ENCODE results near the gene TSHZ2. TPM values are rescaled to one million over a fixed set of nuclear protein-coding genes. Genes with fewer than 3 reads are reported as not detected.

The TSHZ2 gene
- total and polyA plus RNA-seq, 5 donors from 2014 or later: 1.00 to 41.7 (median 2.1) TPM

- no peak overlapping the region for H3K4me3 Mint-ChIP-seq
- no peaks in the 10 kb centered on the region for H3K27me3 Mint-ChIP-seq
- no peak for DNase-seq
- Histone ChIP-seq H3K36me3 (ENCODE audit: control insufficient read depth, insufficient read depth, low read length) (no peaks in the 10 kb centered on the region), H3K4me3 (ENCODE audit: low read depth, low read length) (no peak overlapping the region), H3K9me3 (ENCODE audit: control insufficient read depth in 2 of 2, low read length in 2 of 2) (no peaks in the 10 kb centered on the region), H3K4me1 (ENCODE audit: control insufficient read depth, insufficient read depth, low read length, poor library complexity, severe bottlenecking) (no peaks in the 10 kb centered on the region), H3K27me3 (ENCODE audit: control insufficient read depth, insufficient read depth, low read length) (no peaks in the 10 kb centered on the region), H3K27ac (ENCODE audit: insufficient read depth, low read length, poor library complexity, severe bottlenecking) (no peak overlapping the region)
- H3K36me3 Mint-ChIP-seq: no peaks in the 10 kb centered on the region
- peaks cover 0 to 2% (median 0%) of the 10 kb centered on the region in 4 donors for H3K4me1 Mint-ChIP-seq
- peaks cover 0 to 1% (median 0%) of the 10 kb centered on the region in 7 donors for H3K9me3 Mint-ChIP-seq
- no peak overlapping the region for H3K27ac Mint-ChIP-seq
- ATAC-seq (ENCODE audit: low read depth in 2 of 2): no peak
Observed at GRCh38 chr20:53264604-53265003, 292.4 kb downstream of the TSHZ2 start.

DNA sequence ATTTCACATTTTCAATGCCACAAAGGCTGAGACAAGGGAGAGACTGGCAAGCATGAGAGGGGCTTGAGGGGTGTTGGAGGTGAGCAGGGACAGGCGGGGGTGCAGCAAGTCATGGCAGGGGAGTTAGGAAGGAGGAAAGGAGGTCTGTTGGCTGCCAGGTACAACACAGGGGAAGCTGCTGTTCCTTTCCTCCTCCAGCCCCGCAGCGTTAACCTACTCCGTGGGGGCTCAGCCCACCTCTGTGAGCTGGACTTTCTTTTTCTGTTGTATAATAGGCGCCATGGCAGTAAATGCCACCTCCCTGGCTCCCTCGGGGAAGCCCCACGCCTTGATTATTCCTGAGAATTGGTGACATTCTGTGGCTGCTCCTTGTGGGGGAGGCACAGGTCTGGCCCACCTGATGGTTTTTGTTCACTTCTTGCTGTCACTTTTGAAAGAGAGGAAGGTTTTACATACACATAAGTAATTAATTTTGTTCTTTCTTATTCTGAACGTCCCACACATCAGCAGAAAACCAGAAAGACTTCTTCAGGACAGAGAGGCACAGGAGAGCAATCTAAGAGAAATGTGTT is 293.2 kb downstream of the TSHZ2 start:
- peaks cover 0 to 2% (median 0%) of the 10 kb centered on the region in 4 donors for H3K4me1 Mint-ChIP-seq
- H3K27me3 Mint-ChIP-seq: no peaks in the 10 kb centered on the region
- H3K4me3 ChIP-seq (ENCODE audit: low read depth, low read length): no peak overlapping the region
- H3K4me1 ChIP-seq (ENCODE audit: control insufficient read depth, insufficient read depth, low read length, poor library complexity, severe bottlenecking): no peaks in the 10 kb centered on the region
- H3K27me3 ChIP-seq (ENCODE audit: control insufficient read depth, insufficient read depth, low read length): no peaks in the 10 kb centered on the region
- H3K36me3 ChIP-seq (ENCODE audit: control insufficient read depth, insufficient read depth, low read length): no peaks in the 10 kb centered on the region
- H3K27ac Mint-ChIP-seq: no peak overlapping the region
- DNase-seq (no peak), ATAC-seq (ENCODE audit: low read depth in 2 of 2) (no peak)
- H3K9me3 ChIP-seq (ENCODE audit: control insufficient read depth in 2 of 2, low read length in 2 of 2): no peaks in the 10 kb centered on the region
- no peak overlapping the region for H3K27ac ChIP-seq (ENCODE audit: insufficient read depth, low read length, poor library complexity, severe bottlenecking)
- H3K9me3 Mint-ChIP-seq: peaks cover 0 to 1% (median 0%) of the 10 kb centered on the region in 7 donors
- H3K36me3 Mint-ChIP-seq: no peaks in the 10 kb centered on the region
- no peak overlapping the region for H3K4me3 Mint-ChIP-seq

GRCh38 chr20:53269380-53269779 is 297.2 kb downstream of the TSHZ2 start:
- H3K4me3 Mint-ChIP-seq: no peak overlapping the region
- Histone ChIP-seq H3K4me3 (ENCODE audit: low read depth, low read length) (no peak overlapping the region), H3K36me3 (ENCODE audit: control insufficient read depth, insufficient read depth, low read length) (no peaks in the 10 kb centered on the region), H3K9me3 (ENCODE audit: control insufficient read depth in 2 of 2, low read length in 2 of 2) (no peaks in the 10 kb centered on the region), H3K27me3 (ENCODE audit: control insufficient read depth, insufficient read depth, low read length) (no peaks in the 10 kb centered on the region), H3K4me1 (ENCODE audit: control insufficient read depth, insufficient read depth, low read length, poor library complexity, severe bottlenecking) (no peaks in the 10 kb centered on the region), H3K27ac (ENCODE audit: insufficient read depth, low read length, poor library complexity, severe bottlenecking) (no peak overlapping the region)
- peaks cover 0 to 1% (median 0%) of the 10 kb centered on the region in 7 donors for H3K9me3 Mint-ChIP-seq
- H3K27me3 Mint-ChIP-seq: no peaks in the 10 kb centered on the region
- H3K27ac Mint-ChIP-seq: no peak overlapping the region
- ATAC-seq (ENCODE audit: low read depth in 2 of 2) (no peak), DNase-seq (no peak)
- peaks cover 0 to 2% (median 0%) of the 10 kb centered on the region in 4 donors for H3K4me1 Mint-ChIP-seq
- no peaks in the 10 kb centered on the region for H3K36me3 Mint-ChIP-seq

DNA sequence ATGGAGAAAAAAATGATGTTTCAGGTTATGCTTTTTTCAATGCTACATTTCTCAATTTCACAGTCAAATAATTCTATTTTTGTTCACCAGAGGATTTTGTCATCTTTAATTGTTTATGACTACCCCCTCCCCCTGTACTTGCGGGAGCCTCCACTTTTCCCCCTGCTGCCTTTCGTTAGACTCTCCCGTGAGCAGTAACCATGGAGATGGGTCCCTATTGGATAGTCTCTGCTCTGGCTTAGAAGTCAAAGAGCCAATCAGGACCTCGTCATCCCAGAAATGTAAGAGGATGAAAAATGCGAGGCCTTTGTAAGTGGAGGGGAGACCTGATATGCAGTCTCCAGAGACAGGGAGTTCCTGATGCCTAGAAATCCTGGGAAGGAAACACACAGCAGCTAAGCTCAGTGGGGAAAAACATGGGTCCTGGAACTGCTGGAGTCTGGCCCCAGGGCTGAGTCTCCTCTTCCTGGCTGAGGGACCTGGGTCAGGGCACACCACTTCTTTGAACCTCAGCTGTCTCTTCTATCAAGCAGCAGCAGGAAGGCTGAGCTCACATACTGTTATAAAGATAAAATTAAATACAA is 298.7 kb downstream of the TSHZ2 start:
- peaks cover 3% of the 10 kb centered on the region for H3K36me3 Mint-ChIP-seq
- H3K27me3 ChIP-seq (ENCODE audit: control insufficient read depth, insufficient read depth, low read length): no peaks in the 10 kb centered on the region
- no peak overlapping the region for H3K4me3 Mint-ChIP-seq
- no peaks in the 10 kb centered on the region for H3K4me1 ChIP-seq (ENCODE audit: control insufficient read depth, insufficient read depth, low read length, poor library complexity, severe bottlenecking)
- no peak overlapping the region for H3K27ac Mint-ChIP-seq
- ATAC-seq (ENCODE audit: low read depth in 2 of 2) (no peak), DNase-seq (no peak)
- H3K4me1 Mint-ChIP-seq: no peaks in the 10 kb centered on the region
- H3K27me3 Mint-ChIP-seq: no peaks in the 10 kb centered on the region
- H3K36me3 ChIP-seq (ENCODE audit: control insufficient read depth, insufficient read depth, low read length): no peaks in the 10 kb centered on the region
- H3K4me3 ChIP-seq (ENCODE audit: low read depth, low read length): no peak overlapping the region
- H3K27ac ChIP-seq (ENCODE audit: insufficient read depth, low read length, poor library complexity, severe bottlenecking): no peak overlapping the region
- peaks cover 0 to 3% (median 0%) of the 10 kb centered on the region in 7 donors for H3K9me3 Mint-ChIP-seq
- no peaks in the 10 kb centered on the region for H3K9me3 ChIP-seq (ENCODE audit: control insufficient read depth in 2 of 2, low read length in 2 of 2)

GRCh38 chr20:53274365-53274764 is 302.2 kb downstream of the TSHZ2 start:
- H3K9me3 Mint-ChIP-seq: peaks cover 0 to 2% (median 0%) of the 10 kb centered on the region in 7 donors
- no peaks in the 10 kb centered on the region for H3K4me1 Mint-ChIP-seq
- ATAC-seq (ENCODE audit: low read depth in 2 of 2) (no peak), DNase-seq (no peak)
- H3K27ac ChIP-seq (ENCODE audit: insufficient read depth, low read length, poor library complexity, severe bottlenecking): no peak overlapping the region
- H3K27me3 ChIP-seq (ENCODE audit: control insufficient read depth, insufficient read depth, low read length): no peaks in the 10 kb centered on the region
- no peak overlapping the region for H3K4me3 Mint-ChIP-seq
- no peaks in the 10 kb centered on the region for H3K4me1 ChIP-seq (ENCODE audit: control insufficient read depth, insufficient read depth, low read length, poor library complexity, severe bottlenecking)
- H3K36me3 ChIP-seq (ENCODE audit: control insufficient read depth, insufficient read depth, low read length): no peaks in the 10 kb centered on the region
- H3K4me3 ChIP-seq (ENCODE audit: low read depth, low read length): no peak overlapping the region
- no peaks in the 10 kb centered on the region for H3K27me3 Mint-ChIP-seq
- H3K36me3 Mint-ChIP-seq: peaks cover 3% of the 10 kb centered on the region
- no peak overlapping the region for H3K27ac Mint-ChIP-seq
- H3K9me3 ChIP-seq (ENCODE audit: control insufficient read depth in 2 of 2, low read length in 2 of 2): no peaks in the 10 kb centered on the region

DNA sequence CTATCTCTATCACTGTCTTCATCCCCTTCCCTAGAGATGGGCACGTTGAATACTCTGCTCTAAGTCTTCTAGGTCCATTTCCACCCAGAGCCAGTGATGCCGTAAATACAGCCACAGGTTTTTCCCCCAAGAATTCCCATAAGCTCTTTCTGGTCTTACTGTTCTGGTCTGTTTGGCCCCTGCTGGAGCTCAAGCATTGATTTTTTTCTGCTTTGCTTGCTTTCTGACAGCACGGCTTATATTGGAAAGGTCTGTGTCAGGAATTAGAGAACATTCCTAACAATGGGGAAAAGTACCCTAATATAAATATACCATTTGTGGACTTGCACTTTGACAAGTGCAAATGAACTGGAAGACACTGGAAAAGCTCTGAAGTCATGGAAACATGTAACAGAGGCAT is 302.6 kb downstream of the TSHZ2 start:
- H3K4me3 ChIP-seq (ENCODE audit: low read depth, low read length): no peak overlapping the region
- ATAC-seq (ENCODE audit: low read depth in 2 of 2): no peak
- H3K9me3 ChIP-seq (ENCODE audit: control insufficient read depth in 2 of 2, low read length in 2 of 2): no peaks in the 10 kb centered on the region
- no peak overlapping the region for H3K4me3 Mint-ChIP-seq
- no peak overlapping the region for H3K27ac Mint-ChIP-seq
- H3K36me3 Mint-ChIP-seq: peaks cover 3% of the 10 kb centered on the region
- no peaks in the 10 kb centered on the region for H3K36me3 ChIP-seq (ENCODE audit: control insufficient read depth, insufficient read depth, low read length)
- peaks cover 0 to 2% (median 0%) of the 10 kb centered on the region in 7 donors for H3K9me3 Mint-ChIP-seq
- H3K27me3 Mint-ChIP-seq: no peaks in the 10 kb centered on the region
- no peak overlapping the region for H3K27ac ChIP-seq (ENCODE audit: insufficient read depth, low read length, poor library complexity, severe bottlenecking)
- H3K27me3 ChIP-seq (ENCODE audit: control insufficient read depth, insufficient read depth, low read length): no peaks in the 10 kb centered on the region
- DNase-seq: no peak
- no peaks in the 10 kb centered on the region for H3K4me1 ChIP-seq (ENCODE audit: control insufficient read depth, insufficient read depth, low read length, poor library complexity, severe bottlenecking)
- no peaks in the 10 kb centered on the region for H3K4me1 Mint-ChIP-seq

DNA sequence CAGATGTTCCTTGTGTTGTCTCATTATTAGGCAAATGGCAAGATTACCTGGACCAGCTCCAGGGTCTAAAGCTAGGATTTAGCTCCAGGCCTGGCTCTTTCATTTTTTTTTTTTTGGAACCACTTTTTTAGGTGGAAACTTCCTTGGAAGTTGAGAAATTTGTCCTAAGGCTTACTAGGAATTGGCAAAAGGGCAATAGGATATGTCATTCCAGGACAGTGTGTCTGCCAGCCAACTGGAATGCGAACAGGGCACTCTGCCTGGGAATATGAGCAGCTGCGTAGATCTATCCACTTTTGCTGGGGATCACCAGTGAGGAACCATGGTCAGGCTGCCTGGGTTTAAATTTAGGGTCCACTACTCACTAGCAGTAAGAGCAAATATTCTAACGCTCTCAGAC is 304.0 kb downstream of the TSHZ2 start:
- H3K36me3 Mint-ChIP-seq: peaks cover 3% of the 10 kb centered on the region

DNA sequence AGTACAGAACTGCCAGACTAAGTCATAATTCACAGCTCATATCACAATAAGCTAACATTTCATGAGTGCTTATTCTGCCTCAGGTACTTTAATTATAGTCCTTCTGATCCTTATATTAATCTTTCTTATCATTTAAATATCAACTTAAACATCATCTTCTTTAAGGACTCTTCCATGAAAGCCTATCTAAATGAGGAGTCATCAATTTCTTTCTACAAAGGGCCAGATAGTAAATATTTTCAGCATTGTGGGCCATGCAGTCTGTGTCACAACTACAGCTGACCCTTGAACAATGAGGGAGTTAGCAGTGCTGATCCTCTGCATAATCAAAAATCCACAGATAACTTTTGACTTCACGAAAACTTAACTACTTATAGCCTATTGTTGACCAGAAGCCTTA is 306.4 kb downstream of the TSHZ2 start:
- Mint-ChIP-seq H3K4me1 (no peaks in the 10 kb centered on the region), H3K27ac (peak overlapping the region in 1 of 3 donors; percentile 11)
- no peak for ATAC-seq (ENCODE audit: low read depth in 2 of 2)

More for the DNA sequence above, 304.0 kb downstream of the TSHZ2 start:
- Mint-ChIP-seq H3K4me1 (no peaks in the 10 kb centered on the region), H3K27ac (no peak overlapping the region), H3K4me3 (no peak overlapping the region), H3K27me3 (no peaks in the 10 kb centered on the region), H3K9me3 (peaks cover 0 to 2% (median 0%) of the 10 kb centered on the region in 7 donors)
- DNase-seq (no peak), ATAC-seq (ENCODE audit: low read depth in 2 of 2) (no peak)
- Histone ChIP-seq H3K27ac (ENCODE audit: insufficient read depth, low read length, poor library complexity, severe bottlenecking) (no peak overlapping the region), H3K4me1 (ENCODE audit: control insufficient read depth, insufficient read depth, low read length, poor library complexity, severe bottlenecking) (no peaks in the 10 kb centered on the region), H3K36me3 (ENCODE audit: control insufficient read depth, insufficient read depth, low read length) (no peaks in the 10 kb centered on the region), H3K4me3 (ENCODE audit: low read depth, low read length) (no peak overlapping the region), H3K9me3 (ENCODE audit: control insufficient read depth in 2 of 2, low read length in 2 of 2) (no peaks in the 10 kb centered on the region), H3K27me3 (ENCODE audit: control insufficient read depth, insufficient read depth, low read length) (no peaks in the 10 kb centered on the region)

More for the DNA sequence above, 306.4 kb downstream of the TSHZ2 start:
- Histone ChIP-seq H3K27ac (ENCODE audit: insufficient read depth, low read length, poor library complexity, severe bottlenecking) (no peak overlapping the region), H3K4me3 (ENCODE audit: low read depth, low read length) (no peak overlapping the region), H3K4me1 (ENCODE audit: control insufficient read depth, insufficient read depth, low read length, poor library complexity, severe bottlenecking) (no peaks in the 10 kb centered on the region), H3K9me3 (ENCODE audit: control insufficient read depth in 2 of 2, low read length in 2 of 2) (no peaks in the 10 kb centered on the region), H3K36me3 (ENCODE audit: control insufficient read depth, insufficient read depth, low read length) (no peaks in the 10 kb centered on the region), H3K27me3 (ENCODE audit: control insufficient read depth, insufficient read depth, low read length) (no peaks in the 10 kb centered on the region)
- H3K27me3 Mint-ChIP-seq: no peaks in the 10 kb centered on the region
- H3K4me3 Mint-ChIP-seq: no peak overlapping the region
- H3K9me3 Mint-ChIP-seq: peaks cover 0 to 2% (median 0%) of the 10 kb centered on the region in 7 donors
- DNase-seq: no peak
- H3K36me3 Mint-ChIP-seq: peaks cover 3% of the 10 kb centered on the region
